ENCODE measurements around the gene HPS1. TPM values are rescaled to one million over a fixed set of nuclear protein-coding genes. Genes with fewer than 3 reads are reported as not detected.

The HPS1 gene
- total and polyA plus RNA-seq, 2 of the 8 experiments (the other 6 are each of a cell fraction or from before 2014, with no cell fraction given) = 38.7 to 61.7 TPM

GRCh38 chr10:98420786-98421185, 25.9 kb downstream of the HPS1 start (continued):
- TF ChIP-seq CHD7 (IDR thresholded peaks at IDR 0.05; ENCODE audit: insufficient replicate concordance, low read length) (no peak), TCF12 (IDR thresholded peaks at IDR 0.05; ENCODE audit: low read depth, low read length) (no peak), SP1 (IDR thresholded peaks at IDR 0.05; ENCODE audit: low read depth, low read length) (no peak), CHD1 (IDR thresholded peaks at IDR 0.05; ENCODE audit: low read depth, low read length) (no peak), GTF2F1 (IDR thresholded peaks at IDR 0.05; ENCODE audit: borderline replicate concordance, low read depth, low read length) (no peak), JUN (IDR thresholded peaks at IDR 0.05; ENCODE audit: low read depth, low read length) (no peak), CHD2 (IDR thresholded peaks at IDR 0.05; ENCODE audit: low read length) (no peak), CTCF (IDR thresholded peaks at IDR 0.05; ENCODE audit: control extremely low read depth in 1 of 3, insufficient read depth in 1 of 3, low read depth in 1 of 3, low read length in 3 of 3) (no peak), JUND (IDR thresholded peaks at IDR 0.05; ENCODE audit: low read length) (no peak), POU5F1 (IDR thresholded peaks at IDR 0.05; ENCODE audit: low read depth, low read length) (no peak)

Data from H1 (cell line).